Tibial nerve (tissue), 4 donors: ENCODE results near the gene CACNA1I. TPM values are rescaled to one million over a fixed set of nuclear protein-coding genes. Genes with fewer than 3 reads are reported as not detected.

Experiments used
- DNase-seq, 2 donors: peaks; one replicate each; pipeline ENCODE4 v3.0.0-alpha.2; 2019; ENCODE audit warnings: low spot score in 2 of 2
- H3K27ac ChIP-seq, 4 donors: fragments of 200-600 bp; sonication (generic) in 3 of 4; one replicate each; pipeline ENCODE4 v1.5.1; 2017 to 2019; ENCODE audit warnings: mild to moderate bottlenecking in 1 of 4
- H3K27me3 ChIP-seq, 2 donors: fragments of 200-600 bp; sonication (generic) in 1 of 2; one replicate each; pipeline versions ENCODE4 v1.5.1 to v1.6.0; 2017 to 2019
- H3K36me3 ChIP-seq, 3 donors: fragments of 200-600 bp; sonication (generic); one replicate each; pipeline ENCODE4 v1.5.1; 2018 to 2019
- H3K4me1 ChIP-seq, 4 donors: fragments of 200-600 bp; sonication (generic) in 3 of 4; one replicate each; pipeline ENCODE4 v1.5.1; 2017 to 2019
- H3K4me3 ChIP-seq, 4 donors: fragments of 200-600 bp; sonication (generic) in 3 of 4; one replicate each; pipeline ENCODE4 v1.5.1; 2017 to 2019; ENCODE audit warnings: mild to moderate bottlenecking in 1 of 4, moderate library complexity in 1 of 4
- H3K9me3 ChIP-seq, 4 donors: fragments of 200-600 bp; sonication (generic) in 3 of 4; one replicate each; pipeline ENCODE4 v1.5.1; 2017 to 2019
- CTCF ChIP-seq, 5 experiments: fragments of 200-600 bp in 3 of 5; fragments of 450-650 bp in 2 of 5; sonication (generic) in 3 of 5; IDR thresholded peaks; one replicate each; pipeline ENCODE4 v1.5.1; 2016 to 2019; ENCODE audit warnings: antibody characterized with exemption in 5 of 5, mild to moderate bottlenecking in 3 of 5, moderate library complexity in 2 of 5
- EP300 ChIP-seq, 2 donors: sonication (generic); formaldehyde crosslinking; IDR thresholded peaks; one replicate each; pipeline ENCODE4 v1.6.1; 2017; ENCODE audit warnings: antibody characterized with exemption in 2 of 2, mild to moderate bottlenecking in 1 of 2
- POLR2A ChIP-seq, 2 donors: fragments of 450-650 bp; IDR thresholded peaks; one replicate each; pipeline ENCODE4 v1.6.1; 2017; ENCODE audit warnings: antibody characterized with exemption in 2 of 2, mild to moderate bottlenecking in 2 of 2, moderate library complexity in 2 of 2
- WGBS, 2 donors: methylation state at CpG; one replicate each; pipeline ENCODE4 v1.1.5; 2018; 5-methylcytosine and 5-hydroxymethylcytosine counted together
- total RNA-seq, 4 donors: library from RNA; depleted of rRNA; stranded (reverse); fragments of >200 nt; gene quantifications; one replicate each; pipeline ENCODE4 v1.1.0, GENCODE V29; 2016

The CACNA1I gene
- total RNA-seq, 4 donors from 2014 or later = 0.42 to 0.78 (median 0.52) TPM

GRCh38 chr22:39655004-39655579 lies 84.5 kb downstream of the CACNA1I start:
- Histone ChIP-seq H3K27ac (no peak overlapping the region), H3K27me3 (peaks cover 0 to 47% of the 10 kb centered on the region in 2 donors), H3K36me3 (no peaks in the 10 kb centered on the region), H3K4me3 (no peak overlapping the region), H3K4me1 (no peaks in the 10 kb centered on the region), H3K9me3 (peaks cover 0 to 11% (median 0%) of the 10 kb centered on the region in 4 donors)
- DNase-seq = no peak
- TF ChIP-seq EP300 (IDR thresholded peaks at IDR 0.05) (no peak), CTCF (IDR thresholded peaks at IDR 0.05) (no peak), POLR2A (IDR thresholded peaks at IDR 0.05) (no peak)
- 54 to 68% methylated on average over 8 of the region's 8 CpGs for WGBS, 2 donors

DNA sequence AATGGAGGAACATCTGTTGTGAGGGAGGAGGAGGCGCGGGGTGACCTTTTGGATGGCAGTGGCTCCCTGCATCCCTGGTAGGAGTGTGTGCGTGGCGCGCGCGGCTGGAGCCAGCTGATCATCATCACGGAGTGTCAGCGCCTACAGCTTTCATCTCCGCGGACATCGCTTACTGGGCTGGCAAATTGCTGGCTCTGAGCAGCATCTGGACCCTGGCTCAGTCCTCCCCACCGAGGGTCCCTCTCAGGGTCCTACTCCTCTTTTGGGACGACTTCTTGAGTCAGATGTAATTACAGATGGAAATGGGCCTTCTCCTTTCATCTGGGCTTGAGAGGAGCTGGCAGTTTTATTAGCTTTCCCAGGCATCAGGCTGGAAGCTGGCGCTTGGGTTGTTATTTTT lies 85.3 kb downstream of the CACNA1I start:
- WGBS, 2 donors = 39 to 62% methylated on average over 11 to 15 of the region's 15 CpGs
- Histone ChIP-seq H3K27me3 (peaks cover 0 to 54% of the 10 kb centered on the region in 2 donors), H3K9me3 (peaks cover 0 to 11% (median 0%) of the 10 kb centered on the region in 4 donors), H3K36me3 (no peaks in the 10 kb centered on the region), H3K4me3 (no peak overlapping the region), H3K27ac (no peak overlapping the region), H3K4me1 (no peaks in the 10 kb centered on the region)
- no peak for DNase-seq
- TF ChIP-seq CTCF (IDR thresholded peaks at IDR 0.05) (no peak), POLR2A (IDR thresholded peaks at IDR 0.05) (no peak), EP300 (IDR thresholded peaks at IDR 0.05) (no peak)

- Histone ChIP-seq H3K36me3 (no peaks in the 10 kb centered on the region), H3K4me1 (peaks cover 0 to 4% (median under 1%) of the 10 kb centered on the region in 4 donors), H3K27ac (no peak overlapping the region), H3K4me3 (no peak overlapping the region), H3K27me3 (peaks cover 0 to 57% of the 10 kb centered on the region in 2 donors), H3K9me3 (peaks cover 0 to 1% (median 0%) of the 10 kb centered on the region in 4 donors)
- no peak for DNase-seq
- 44 to 53% methylated on average over 15 to 16 of the region's 17 CpGs for WGBS, 2 donors
- TF ChIP-seq CTCF (IDR thresholded peaks at IDR 0.05) (no peak), EP300 (IDR thresholded peaks at IDR 0.05) (no peak), POLR2A (IDR thresholded peaks at IDR 0.05) (no peak)
These were observed 86.2 kb downstream of the CACNA1I start for GRCh38 chr22:39656495-39657490.

DNA sequence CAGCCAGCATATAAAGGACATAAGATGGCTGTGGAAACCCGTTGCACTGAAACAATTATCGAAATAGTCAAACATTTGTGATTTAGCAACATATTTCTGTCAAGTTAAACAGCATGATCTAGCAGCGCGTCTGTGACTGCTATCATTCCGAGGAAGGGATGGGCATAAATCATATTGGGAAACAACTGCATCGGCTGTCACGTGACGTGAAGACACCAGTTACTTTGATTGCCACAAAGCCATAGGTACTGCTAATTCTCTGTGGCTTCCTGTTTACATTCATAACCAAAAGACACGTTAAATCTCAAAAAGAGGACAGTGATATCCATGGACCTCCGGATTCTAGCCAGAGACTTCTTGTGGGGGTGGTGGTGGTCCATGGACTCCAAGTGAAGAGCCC lies 87.8 kb downstream of the CACNA1I start:
- 57 to 59% methylated on average over 10 of the region's 10 CpGs for WGBS, 2 donors
- no peak for DNase-seq
- Histone ChIP-seq H3K27me3 (peaks cover 0 to 72% of the 10 kb centered on the region in 2 donors), H3K27ac (no peak overlapping the region), H3K4me1 (peaks cover 0 to 17% (median 8%) of the 10 kb centered on the region in 4 donors), H3K36me3 (no peaks in the 10 kb centered on the region), H3K9me3 (no peaks in the 10 kb centered on the region), H3K4me3 (no peak overlapping the region)
- no peak for TF ChIP-seq POLR2A (IDR thresholded peaks at IDR 0.05)
- no peak for TF ChIP-seq EP300 (IDR thresholded peaks at IDR 0.05)
- TF ChIP-seq CTCF (IDR thresholded peaks at IDR 0.05) = no peak
